LNCaP clone FGC (cell line): Measurements from ENCODE around the gene ITM2C.

ENCODE experiments used
- DNase-seq: peaks from one replicate; pipeline ENCODE4 v3.0.0-alpha.2; 2011; ENCODE audit warnings: low read depth
- H3K4me3 ChIP-seq: 2 replicates; pipeline ENCODE4 v1.5.1; 2011; ENCODE audit warnings: mild to moderate bottlenecking, low read depth, low read length, control low read depth
- CTCF ChIP-seq: IDR thresholded peaks from 2 replicates; pipeline ENCODE4 v1.5.1; 2012; ENCODE audit warnings: mild to moderate bottlenecking; ENCODE audit not compliant: control insufficient read depth, insufficient read depth; ENCODE audit errors: extremely low read depth

Gene ITM2C

DNA sequence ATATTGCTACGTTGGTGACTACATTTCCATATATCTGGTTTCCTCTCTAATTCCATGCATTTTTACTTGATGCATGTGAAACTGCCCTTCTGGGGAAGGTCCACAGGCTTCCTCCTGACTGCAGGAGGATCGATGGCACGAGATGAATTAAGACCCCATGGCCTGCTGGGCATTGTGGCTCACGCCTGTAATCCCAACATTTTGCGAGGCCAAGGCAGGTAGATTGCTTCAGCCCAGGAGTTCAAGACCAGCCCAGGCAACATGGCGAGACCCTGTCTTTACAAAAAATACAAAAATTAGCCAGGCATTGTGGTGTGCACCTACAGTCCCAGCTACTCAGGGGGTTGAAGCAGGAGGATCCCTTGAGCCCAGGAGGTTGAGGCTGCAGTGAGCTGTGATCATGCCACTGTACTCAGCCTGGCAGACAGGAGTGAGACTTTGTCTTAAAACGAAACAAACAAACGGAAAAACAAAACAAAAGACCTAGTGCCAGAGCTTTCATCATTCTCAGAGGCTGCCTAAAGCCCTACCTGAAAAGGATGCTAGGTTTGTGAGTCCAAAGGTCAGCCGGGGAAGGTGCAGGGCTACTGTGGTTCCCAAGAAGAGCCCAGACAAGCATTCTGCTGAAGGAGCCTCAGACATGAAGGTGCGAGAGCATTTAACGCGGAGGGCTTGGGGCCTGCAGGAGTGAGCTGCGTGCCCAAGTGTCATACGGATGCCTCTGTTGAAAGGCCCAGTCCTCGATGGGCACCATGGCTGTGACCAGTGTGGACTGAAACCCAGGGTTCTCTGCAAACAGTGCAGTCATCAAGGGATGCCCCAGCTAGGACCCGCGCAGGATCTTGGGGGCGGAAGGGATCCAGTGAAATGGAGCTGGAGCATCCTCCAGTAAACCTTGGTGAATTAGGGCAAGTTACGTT is 38.7 kb downstream of the ITM2C start:
- DNase-seq, result no peak
- TF ChIP-seq CTCF, result no peak
- H3K4me3 ChIP-seq, result no peak overlapping the region

DNA sequence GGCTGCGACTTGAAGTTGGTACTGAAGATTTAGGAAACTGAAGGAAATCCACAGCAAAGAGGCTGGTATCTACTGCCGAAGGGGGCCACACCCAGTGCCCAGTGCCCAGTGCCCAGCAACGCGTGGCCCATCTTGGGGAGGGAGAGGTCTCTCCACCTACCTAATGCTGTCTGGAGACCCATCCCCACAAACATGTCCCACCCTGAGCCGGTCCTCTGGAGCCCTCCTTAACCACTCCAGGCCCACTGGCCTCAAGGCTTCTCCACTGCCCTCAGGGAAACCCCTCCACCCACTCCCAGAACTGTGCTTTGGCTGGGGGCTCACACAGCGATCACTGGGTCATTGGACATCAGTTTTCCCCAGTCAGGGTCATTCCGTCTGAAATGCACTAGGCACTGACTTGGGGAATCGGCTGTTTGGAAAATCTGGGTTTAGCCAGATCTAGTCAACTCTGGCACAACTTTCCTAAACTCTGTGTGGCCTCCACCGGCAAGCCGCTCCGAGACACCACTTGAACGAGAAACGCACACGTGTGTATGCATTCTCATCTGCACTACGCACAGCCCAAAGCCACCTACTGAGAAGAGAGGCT is 40.2 kb downstream of the ITM2C start:
- TF ChIP-seq CTCF, result no peak
- H3K4me3 ChIP-seq, result no peak overlapping the region
- no peak for DNase-seq

GRCh38 chr2:230905448-230906421 is 41.0 kb downstream of the ITM2C start:
- no peak overlapping the region for H3K4me3 ChIP-seq
- DNase-seq, result no peak
- no peak for TF ChIP-seq CTCF

GRCh38 chr2:230906471-230907230 is 41.9 kb downstream of the ITM2C start:
- H3K4me3 ChIP-seq, result no peak overlapping the region
- no peak for DNase-seq
- TF ChIP-seq CTCF, result no peak

DNA sequence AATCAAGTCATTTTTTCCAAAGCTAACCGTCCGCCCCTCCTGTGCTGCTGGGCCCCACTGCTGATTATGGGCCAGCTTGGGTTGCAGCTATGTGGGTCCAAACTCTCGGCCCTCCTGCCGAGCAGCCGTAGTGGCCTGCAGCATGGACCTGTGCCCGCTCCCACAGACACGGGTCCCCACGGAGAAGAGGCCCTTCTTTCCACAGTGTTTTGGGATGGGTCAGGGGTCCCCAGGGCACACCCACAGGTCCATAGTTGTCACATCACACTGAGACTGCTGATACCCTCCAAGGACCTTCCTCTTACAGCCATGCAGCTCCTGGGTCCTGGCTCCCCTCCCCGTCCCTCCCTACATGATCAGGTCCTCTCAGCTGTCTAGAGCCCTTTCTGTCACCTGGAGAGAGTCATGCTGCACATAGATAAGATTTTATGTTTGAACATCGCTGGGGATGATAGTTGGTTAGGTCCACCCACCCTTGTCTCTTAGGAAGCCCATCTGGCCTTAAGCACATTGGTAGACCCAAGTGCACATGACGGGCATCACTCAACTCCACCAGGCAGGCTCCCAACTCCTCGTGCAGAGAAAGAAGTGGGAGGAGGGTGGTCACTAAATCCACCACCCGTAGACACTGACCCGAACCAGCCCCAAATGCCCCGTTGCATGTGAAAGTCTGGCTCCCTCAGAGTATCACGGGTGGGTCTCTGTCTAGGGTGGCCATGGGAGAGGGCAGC is 42.8 kb downstream of the ITM2C start:
- no peak for DNase-seq
- no peak overlapping the region for H3K4me3 ChIP-seq
- TF ChIP-seq CTCF, result no peak
